Kidney epithelial cell (primary cell): ENCODE results near the gene RUFY2. TPM values are rescaled to one million over a fixed set of nuclear protein-coding genes. Genes with fewer than 3 reads are reported as not detected.
"Not testable (repeated sequence)": the region's sequence is repeated elsewhere in the genome, so short reads cannot be mapped to it uniquely, and the experiment has no call there.

Source experiments
- DNase-seq: peaks from one replicate; pipeline ENCODE4 v3.0.0-alpha.2; 2010; ENCODE audit warnings: low read depth
- H3K27me3 ChIP-seq: 2 replicates; pipeline ENCODE4 v1.6.0; 2011; ENCODE audit warnings: low read length; ENCODE audit not compliant: control insufficient read depth, insufficient read depth
- H3K36me3 ChIP-seq: 2 replicates; pipeline ENCODE4 v1.5.1; 2011; ENCODE audit warnings: low read length; ENCODE audit not compliant: control insufficient read depth, insufficient read depth
- H3K4me3 ChIP-seq: 2 replicates; pipeline ENCODE4 v1.5.1; 2011; ENCODE audit warnings: low read depth, mild to moderate bottlenecking, control low read depth, low read length
- total RNA-seq: library from RNA; depleted of rRNA; stranded (reverse); fragments of >200 nt; gene quantifications from 2 replicates; pipeline ENCODE4 v1.2.3, GENCODE V29; 2015
- TF ChIP-seq, protein P1 (sequence below): IDR thresholded peaks from 2 replicates; pipeline ENCODE4 v1.5.1; 2011; ENCODE audit warnings: mild to moderate bottlenecking, moderate library complexity, low read length, control low read depth, inconsistent platforms; ENCODE audit not compliant: insufficient read depth, poor library complexity, severe bottlenecking

RUFY2 gene
- total RNA-seq, 1 donor from 2014 or later = 13.0 TPM

DNA sequence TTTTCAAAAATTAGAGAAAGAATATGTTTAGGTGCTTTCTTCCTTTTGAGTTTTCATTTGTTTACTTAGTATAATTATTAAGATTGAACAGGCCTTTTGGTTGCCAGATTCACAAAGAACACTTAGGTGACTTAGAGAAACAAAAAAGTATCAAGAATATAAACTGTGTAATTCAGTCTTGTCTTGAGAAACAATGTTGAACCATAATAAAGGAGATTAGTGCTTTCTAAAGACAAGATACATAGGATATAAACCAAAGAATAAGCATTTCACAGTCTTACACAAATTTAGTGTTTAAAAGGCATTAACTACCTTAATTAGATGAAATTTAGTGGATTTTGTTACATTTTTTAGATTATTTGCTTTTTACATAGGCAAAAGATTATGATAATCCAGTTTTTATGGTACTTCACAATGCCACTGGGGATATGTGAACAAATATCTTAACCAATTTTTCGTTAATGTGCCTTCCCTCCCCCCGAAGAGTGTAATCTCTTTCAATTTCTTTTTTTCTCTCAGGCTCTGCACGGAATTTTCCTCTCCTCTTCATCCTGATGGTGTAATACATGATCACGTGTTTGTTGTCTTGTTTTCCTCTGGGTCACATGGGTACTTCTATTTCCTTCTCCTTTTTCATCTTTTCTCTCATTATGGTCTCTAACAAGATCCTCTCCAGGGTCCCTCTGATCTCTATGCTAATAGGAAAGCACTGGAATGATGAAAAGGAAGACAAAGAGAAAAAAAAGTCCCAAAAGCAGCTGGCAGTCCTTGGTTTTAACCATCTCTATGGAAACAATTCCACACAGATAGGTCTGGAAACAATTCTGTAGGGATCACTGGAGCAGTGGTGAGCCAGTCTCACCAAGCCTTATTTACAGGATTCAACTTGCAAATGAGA lies 78.9 kb downstream of the RUFY2 start:
- TF ChIP-seq, protein P1, sequence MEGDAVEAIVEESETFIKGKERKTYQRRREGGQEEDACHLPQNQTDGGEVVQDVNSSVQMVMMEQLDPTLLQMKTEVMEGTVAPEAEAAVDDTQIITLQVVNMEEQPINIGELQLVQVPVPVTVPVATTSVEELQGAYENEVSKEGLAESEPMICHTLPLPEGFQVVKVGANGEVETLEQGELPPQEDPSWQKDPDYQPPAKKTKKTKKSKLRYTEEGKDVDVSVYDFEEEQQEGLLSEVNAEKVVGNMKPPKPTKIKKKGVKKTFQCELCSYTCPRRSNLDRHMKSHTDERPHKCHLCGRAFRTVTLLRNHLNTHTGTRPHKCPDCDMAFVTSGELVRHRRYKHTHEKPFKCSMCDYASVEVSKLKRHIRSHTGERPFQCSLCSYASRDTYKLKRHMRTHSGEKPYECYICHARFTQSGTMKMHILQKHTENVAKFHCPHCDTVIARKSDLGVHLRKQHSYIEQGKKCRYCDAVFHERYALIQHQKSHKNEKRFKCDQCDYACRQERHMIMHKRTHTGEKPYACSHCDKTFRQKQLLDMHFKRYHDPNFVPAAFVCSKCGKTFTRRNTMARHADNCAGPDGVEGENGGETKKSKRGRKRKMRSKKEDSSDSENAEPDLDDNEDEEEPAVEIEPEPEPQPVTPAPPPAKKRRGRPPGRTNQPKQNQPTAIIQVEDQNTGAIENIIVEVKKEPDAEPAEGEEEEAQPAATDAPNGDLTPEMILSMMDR = no peak
- Histone ChIP-seq H3K27me3 (no peaks in the 10 kb centered on the region), H3K4me3 (no peak overlapping the region), H3K36me3 (no peaks in the 10 kb centered on the region)
- DNase-seq = no peak

DNA sequence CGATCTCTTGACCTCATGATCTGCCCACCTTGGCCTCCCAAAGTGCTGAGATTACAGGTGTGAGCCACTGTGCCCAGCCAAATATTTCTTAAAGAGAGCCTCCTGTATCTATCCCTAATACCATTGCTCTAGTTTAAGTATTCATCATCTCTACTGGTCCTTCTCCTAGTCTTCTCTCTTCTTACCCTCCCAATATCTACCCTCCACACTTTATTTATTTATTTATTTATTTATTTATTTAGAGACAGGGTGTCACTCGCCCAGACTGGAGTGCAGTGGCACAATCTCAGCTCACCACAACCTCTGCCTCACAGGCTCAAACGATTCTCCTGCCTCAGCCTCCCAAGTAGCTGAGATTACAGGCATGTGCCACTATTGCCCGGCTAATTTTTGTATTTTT lies 82.7 kb downstream of the RUFY2 start:
- H3K27me3 ChIP-seq, H3K36me3 ChIP-seq, H3K4me3 ChIP-seq, DNase-seq: not testable (repeated sequence)

DNA sequence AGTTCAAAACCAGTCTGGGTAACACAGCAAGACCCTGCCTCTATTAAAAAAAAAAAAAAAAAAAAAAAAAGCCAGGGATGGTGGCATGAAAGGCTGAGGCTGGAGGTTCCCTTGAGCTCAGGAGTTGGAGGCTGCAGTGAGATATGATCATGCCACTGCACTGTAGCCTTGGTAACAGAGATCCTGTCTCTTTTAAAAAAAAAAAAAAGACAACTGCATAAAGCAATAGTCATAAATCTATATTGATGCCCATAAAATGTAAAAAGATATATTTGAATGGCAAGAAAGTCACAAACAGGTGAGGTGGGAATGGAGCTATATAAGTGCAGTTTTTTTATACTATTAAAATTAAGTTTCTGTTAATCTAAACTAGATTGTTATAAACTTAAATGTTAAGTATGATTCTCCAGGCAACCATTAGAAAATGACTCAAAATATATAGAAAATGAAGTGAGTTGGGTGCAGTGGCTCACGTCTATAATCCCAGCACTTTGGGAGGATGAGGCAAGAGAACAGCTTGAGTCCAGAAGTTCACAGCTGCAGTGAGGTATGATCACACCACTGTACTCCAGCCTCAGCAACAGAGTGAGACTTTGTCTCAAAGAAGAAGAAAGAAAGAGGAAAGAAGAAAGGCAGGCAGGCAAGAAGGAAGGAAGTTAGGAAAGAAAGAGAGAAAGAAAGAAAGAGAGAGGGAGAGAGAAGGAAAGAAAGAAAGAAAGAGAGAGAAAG lies 88.6 kb downstream of the RUFY2 start:
- no peak for DNase-seq
- Histone ChIP-seq H3K36me3 (no peaks in the 10 kb centered on the region), H3K4me3 (no peak overlapping the region), H3K27me3 (no peaks in the 10 kb centered on the region)
- TF ChIP-seq, protein P1 = no peak

DNA sequence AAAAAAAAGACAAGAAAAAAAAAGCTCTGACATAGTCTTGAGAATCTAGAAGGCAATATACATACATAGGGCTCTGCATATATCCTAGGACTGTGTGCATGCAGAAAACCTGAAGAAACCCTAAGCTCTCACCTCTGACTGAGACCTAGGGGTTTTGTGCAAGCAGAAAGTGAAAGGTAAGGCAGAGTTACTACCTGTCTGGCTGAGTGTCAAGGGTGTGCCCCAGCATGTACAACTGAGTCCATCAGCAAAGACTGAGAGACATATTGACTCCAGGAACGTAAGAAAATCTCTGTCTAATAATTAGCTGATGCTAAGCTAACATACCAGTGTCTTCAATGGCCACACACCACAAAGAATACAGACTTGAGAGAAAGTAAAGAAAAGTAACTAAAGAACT lies 91.5 kb downstream of the RUFY2 start:
- DNase-seq = no peak
- Histone ChIP-seq H3K36me3 (no peaks in the 10 kb centered on the region), H3K4me3 (no peak overlapping the region), H3K27me3 (no peaks in the 10 kb centered on the region)
- TF ChIP-seq, protein P1 = no peak

DNA sequence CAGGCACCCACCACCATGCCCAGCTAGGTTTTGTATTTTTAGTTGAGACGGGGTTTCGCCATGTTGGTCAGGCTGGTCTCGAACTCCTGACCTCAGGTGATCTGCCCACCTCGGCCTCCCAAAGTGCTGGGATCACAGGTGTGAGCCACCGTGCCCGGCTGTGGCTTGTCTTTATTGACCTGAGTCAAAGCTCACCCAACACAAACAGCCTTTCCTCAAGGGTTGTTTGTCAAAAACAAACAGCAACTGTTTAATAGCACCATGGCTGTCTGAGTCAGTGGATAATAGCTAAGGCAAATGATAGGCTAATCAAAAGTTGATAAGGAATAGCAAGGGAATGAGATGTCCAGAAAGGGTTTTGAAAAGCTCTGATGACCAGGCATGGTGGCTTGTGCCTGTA lies 92.1 kb downstream of the RUFY2 start:
- not testable (repeated sequence) for H3K36me3 ChIP-seq, H3K27me3 ChIP-seq, DNase-seq, H3K4me3 ChIP-seq

DNA sequence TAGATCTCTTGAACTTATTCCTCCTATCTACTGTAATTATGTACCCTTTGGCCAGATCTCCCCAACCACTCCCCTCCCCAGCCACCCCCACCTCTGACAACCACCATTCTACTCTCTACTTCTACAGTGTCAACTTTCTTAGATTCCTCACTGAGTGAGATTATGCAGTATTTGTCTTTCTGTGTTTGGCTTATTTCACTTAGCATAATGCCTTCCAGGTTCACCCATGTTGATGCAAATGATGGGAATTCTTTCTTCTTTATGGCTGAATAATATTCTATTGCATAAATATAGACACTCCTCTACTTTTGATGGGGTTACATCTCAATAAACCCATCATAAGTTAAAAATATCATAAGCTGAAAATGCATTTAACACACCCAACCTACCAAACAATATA lies 96.5 kb downstream of the RUFY2 start:
- no peak for DNase-seq
- Histone ChIP-seq H3K4me3 (no peak overlapping the region), H3K36me3 (no peaks in the 10 kb centered on the region), H3K27me3 (no peaks in the 10 kb centered on the region)
- TF ChIP-seq, protein P1 = no peak
